HL-60/S4 treated with phorbol 12-myristate 13-acetate at 8.2 ng/mL for 4 days and 3 days (cell line): ENCODE data around the gene TMEM9B.
"Not testable (repeated sequence)": the region's sequence is repeated elsewhere in the genome, so short reads cannot be mapped to it uniquely, and the experiment has no call there.

ENCODE experiments used
- in situ Hi-C: fragments of 300-500 bp; cut with MboI; formaldehyde crosslinking; loops from 2 replicates; pipeline ENCODE4 v1.15.0; 2022; ENCODE audit warnings: low sequenced_read_pairs

TMEM9B gene

GRCh38 chr11:8979365-8979764 is 15.1 kb upstream of the TMEM9B start:
- in situ Hi-C loops: not testable (repeated sequence)

DNA sequence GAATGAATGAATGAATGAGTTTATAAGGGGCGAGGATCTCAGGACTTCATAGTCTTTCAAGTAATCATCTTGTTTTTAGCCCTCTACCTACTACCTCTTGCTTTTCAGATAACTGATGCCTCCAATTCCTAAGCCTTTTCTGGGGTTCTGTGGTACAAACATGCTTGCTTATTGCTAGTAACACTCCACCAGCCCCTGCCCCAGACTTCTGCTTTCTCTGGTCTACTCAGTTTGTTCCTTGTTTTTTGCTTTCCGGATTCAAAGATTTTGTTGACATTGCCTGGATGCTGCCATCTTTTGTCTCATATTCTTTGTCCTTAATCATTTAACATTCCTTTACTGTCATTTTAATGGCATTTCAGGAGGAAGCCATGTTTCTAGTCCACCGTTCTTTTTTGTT is 8.9 kb upstream of the TMEM9B start:
- in situ Hi-C loops: no loop called here

GRCh38 chr11:8971924-8972316 is 7.7 kb upstream of the TMEM9B start:
- in situ Hi-C loops: no loop called here

GRCh38 chr11:8971196-8971923 is 7.1 kb upstream of the TMEM9B start:
- in situ Hi-C loops: no loop called here

- in situ Hi-C loops: no loop called here
These were observed 2.9 kb upstream of the TMEM9B start for GRCh38 chr11:8967184-8967583.

- in situ Hi-C loops: no loop called here
These were observed 496 bp downstream of the TMEM9B start for GRCh38 chr11:8963569-8964323.

DNA sequence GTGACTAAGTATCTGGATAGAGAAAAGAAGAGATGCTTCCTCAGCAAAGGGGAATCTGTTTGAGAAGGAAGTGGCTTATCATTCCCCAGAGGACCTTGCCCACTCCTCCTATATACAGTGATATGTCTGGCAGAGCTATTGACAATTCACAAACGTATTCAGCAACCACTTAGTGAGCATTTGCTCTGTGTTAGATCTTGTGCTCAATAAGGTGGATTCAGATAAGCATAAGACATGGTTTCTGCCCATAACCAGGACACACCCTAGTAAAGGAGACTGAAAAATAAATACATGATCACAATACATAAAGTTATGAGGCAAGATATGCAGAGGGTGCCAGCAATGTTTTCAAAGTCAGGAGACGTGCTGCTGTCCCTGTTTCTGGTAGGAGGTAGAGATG is 1.4 kb downstream of the TMEM9B start:
- in situ Hi-C loops: no loop called here

GRCh38 chr11:8961401-8961800 is 2.8 kb downstream of the TMEM9B start:
- in situ Hi-C loops: no loop called here

GRCh38 chr11:8959546-8960166 is 4.6 kb downstream of the TMEM9B start:
- in situ Hi-C loops: no loop called here

DNA sequence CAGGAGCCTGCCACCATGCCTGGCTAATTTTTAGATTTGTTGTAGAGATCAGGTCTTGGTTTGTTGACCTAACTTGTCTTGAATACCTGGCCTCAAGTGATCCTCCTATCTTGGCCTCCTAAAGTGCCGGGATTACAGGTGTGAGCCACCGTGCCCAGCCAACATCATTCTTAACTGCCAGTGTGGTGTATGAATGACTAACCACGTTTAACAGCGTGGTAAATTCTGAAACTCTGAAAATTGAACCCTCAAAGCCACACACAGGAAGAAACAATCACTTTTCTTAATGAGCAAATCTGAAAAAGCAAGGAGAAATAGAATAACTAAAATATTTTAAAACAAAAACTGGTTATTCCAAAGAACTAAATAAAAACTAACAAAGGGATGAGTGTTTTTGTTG is 7.4 kb downstream of the TMEM9B start:
- in situ Hi-C loops: no loop called here

GRCh38 chr11:8948886-8949285 is 15.4 kb downstream of the TMEM9B start:
- in situ Hi-C loops: no loop called here

- in situ Hi-C loops: no loop called here
These were observed 16.9 kb downstream of the TMEM9B start for GRCh38 chr11:8947230-8947943.

DNA sequence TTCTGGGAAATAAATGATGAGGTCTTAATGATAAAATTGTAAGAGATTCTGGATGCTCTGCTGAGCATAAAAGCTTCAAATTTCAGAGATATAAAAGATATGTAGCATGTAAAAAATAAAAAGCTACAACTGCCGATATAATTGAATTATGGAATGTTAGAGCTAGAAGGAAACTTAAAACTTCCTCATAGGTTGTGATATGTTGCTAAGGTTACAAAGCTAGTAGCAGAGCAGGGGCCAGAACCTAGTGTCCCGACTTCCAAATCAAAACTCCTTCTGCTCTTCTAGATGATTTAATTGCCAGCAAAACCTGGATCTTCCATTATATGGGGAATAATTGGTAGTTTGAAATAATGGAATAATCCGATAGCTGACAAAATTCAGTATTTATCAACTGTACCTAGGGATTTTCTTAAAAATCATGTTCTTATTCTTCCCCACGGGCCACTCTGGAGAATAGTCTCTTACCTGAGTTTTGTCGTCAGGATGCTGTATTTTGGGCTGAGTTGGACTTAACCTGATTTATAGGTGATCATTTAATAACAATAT is 21.6 kb downstream of the TMEM9B start, which contains the start of gene ASCL3:
TSS of gene ASCL3 (minus strand) at position 499 of the 549 bp plus-strand sequence. CDS start 4,855 bp downstream, outside the sequence.
- in situ Hi-C loops: no loop called here

- in situ Hi-C loops: no loop called here
These were observed 22.7 kb downstream of the TMEM9B start for GRCh38 chr11:8941341-8942103.

- in situ Hi-C loops: no loop called here
These were observed 26.6 kb downstream of the TMEM9B start for GRCh38 chr11:8937659-8938058.

- in situ Hi-C loops: no loop called here
These were observed 27.1 kb downstream of the TMEM9B start for GRCh38 chr11:8937159-8937558.

- in situ Hi-C loops: not testable (repeated sequence)
These were observed 28.5 kb downstream of the TMEM9B start for GRCh38 chr11:8935789-8936188.

DNA sequence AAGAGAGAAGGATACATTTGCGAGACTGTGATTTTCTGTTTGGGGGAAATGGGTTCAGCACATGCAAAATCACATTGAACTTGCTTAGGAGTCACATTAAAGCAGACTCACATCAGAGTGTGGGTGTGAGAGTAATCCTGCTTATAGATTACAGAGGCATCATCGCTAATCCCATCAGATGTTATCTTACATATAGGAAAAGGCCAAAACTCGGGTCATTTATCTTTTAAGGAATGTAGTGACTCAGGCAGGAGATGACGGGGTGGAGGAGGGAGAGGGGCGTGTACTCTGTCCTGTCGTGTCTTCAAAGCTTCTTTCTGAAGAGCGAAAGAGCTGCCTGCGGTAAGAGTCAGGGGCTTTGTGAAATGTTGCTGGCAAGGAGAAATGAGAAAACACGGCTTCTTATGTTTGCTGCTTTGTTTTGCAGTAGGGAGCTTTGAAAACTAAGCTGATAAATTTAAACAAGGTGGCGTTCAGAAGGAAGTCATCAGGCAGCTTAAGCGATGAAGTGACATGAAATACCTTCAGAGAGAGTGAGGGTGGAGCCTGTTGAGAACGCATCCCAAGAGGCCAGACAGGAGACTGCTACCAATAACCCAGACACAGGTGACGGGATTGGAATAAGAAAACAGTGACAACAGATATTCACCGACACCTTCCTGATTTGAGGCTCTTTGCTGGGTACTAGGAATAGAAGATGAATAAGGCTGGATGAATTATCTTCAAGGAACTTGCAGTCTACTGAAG is 29.3 kb downstream of the TMEM9B start:
- in situ Hi-C loops: no loop called here

- in situ Hi-C loops: no loop called here
These were observed 30.3 kb downstream of the TMEM9B start for GRCh38 chr11:8933931-8934330.
